GM23338 (cell line): Measurements from ENCODE around the gene TAF4. TPM values are rescaled to one million over a fixed set of nuclear protein-coding genes. Genes with fewer than 3 reads are reported as not detected.

Experiments
- ATAC-seq: fragments of 200-7000 bp; cut with Tn5 transposase; 3 replicates; pipeline ENCODE4 v1.9.1; 2020
- DNase-seq: peaks from one replicate; pipeline ENCODE4 v3.0.0-alpha.2; 2015; ENCODE audit warnings: low spot score
- H2AFZ ChIP-seq: fragments of 200-600 bp; sonication (generic); 2 replicates; pipeline ENCODE4 v1.8.0; 2016; ENCODE audit warnings: antibody characterized with exemption, mild to moderate bottlenecking, moderate library complexity
- H3F3A ChIP-seq: fragments of 200-600 bp; sonication (generic); replicated peaks from 2 replicates; pipeline ENCODE4 v1.8.0; 2017; ENCODE audit warnings: antibody characterized with exemption, mixed run types, low read depth
- H3K27ac ChIP-seq: fragments of 200-600 bp; sonication (generic); 2 replicates; pipeline ENCODE4 v1.6.1; 2016; ENCODE audit warnings: low read depth
- H3K27me3 ChIP-seq: fragments of 200-600 bp; sonication (generic); 2 replicates; pipeline ENCODE4 v1.8.0; 2016; ENCODE audit warnings: mild to moderate bottlenecking, mixed run types, moderate library complexity; ENCODE audit not compliant: insufficient read depth
- H3K36me3 ChIP-seq: fragments of 200-600 bp; sonication (generic); 2 replicates; pipeline ENCODE4 v1.8.0; 2016; ENCODE audit warnings: mild to moderate bottlenecking; ENCODE audit not compliant: insufficient read depth
- H3K4me1 ChIP-seq: fragments of 200-600 bp; sonication (generic); 2 replicates; pipeline ENCODE4 v1.8.0; 2016; ENCODE audit warnings: mild to moderate bottlenecking, moderate library complexity; ENCODE audit not compliant: insufficient read depth
- H3K4me2 ChIP-seq: fragments of 200-600 bp; sonication (generic); 2 replicates; pipeline ENCODE4 v1.7.1; 2017; ENCODE audit warnings: mixed run types
- H3K4me3 ChIP-seq: fragments of 200-600 bp; sonication (generic); 2 replicates; pipeline ENCODE4 v1.6.1; 2016; ENCODE audit warnings: mixed run types
- H3K79me2 ChIP-seq: fragments of 200-600 bp; sonication (generic); replicated peaks from 2 replicates; pipeline ENCODE4 v1.8.0; 2017; ENCODE audit warnings: mild to moderate bottlenecking; ENCODE audit not compliant: insufficient read depth
- H3K9me2 ChIP-seq: fragments of 200-600 bp; sonication (generic); 2 replicates; pipeline ENCODE4 v1.8.0; 2017; ENCODE audit not compliant: insufficient read depth
- H4K20me1 ChIP-seq: fragments of 200-600 bp; sonication (generic); replicated peaks from 2 replicates; pipeline ENCODE4 v1.8.0; 2017; ENCODE audit warnings: mild to moderate bottlenecking; ENCODE audit not compliant: insufficient read depth
- H3K27ac Mint-ChIP-seq: 2 replicates; pipeline ENCODE4 v1.8.0; 2020; ENCODE audit warnings: inconsistent platforms, mild to moderate bottlenecking, moderate library complexity, mixed read lengths
- H3K27me3 Mint-ChIP-seq: 3 replicates; pipeline ENCODE4 v1.8.0; 2022; ENCODE audit warnings: low read depth, mild to moderate bottlenecking, moderate library complexity, mixed read lengths, inconsistent platforms; ENCODE audit not compliant: insufficient read depth, poor library complexity
- H3K36me3 Mint-ChIP-seq: 3 replicates; pipeline ENCODE4 v1.8.0; 2021; ENCODE audit warnings: low read depth, mild to moderate bottlenecking, inconsistent platforms, moderate library complexity, mixed read lengths
- H3K4me1 Mint-ChIP-seq: 3 replicates; pipeline ENCODE4 v1.8.0; 2020; ENCODE audit warnings: mild to moderate bottlenecking, inconsistent platforms, mixed read lengths
- H3K4me3 Mint-ChIP-seq: 3 replicates; pipeline ENCODE4 v1.8.0; 2021; ENCODE audit warnings: moderate library complexity, mild to moderate bottlenecking, inconsistent platforms, mixed read lengths
- H3K9me3 Mint-ChIP-seq: 3 replicates; pipeline ENCODE4 v1.8.0; 2020; ENCODE audit warnings: moderate library complexity, mild to moderate bottlenecking, inconsistent platforms, mixed read lengths
- CREB1 ChIP-seq: fragments of 250-450 bp; sonication (Bioruptor Pico); IDR thresholded peaks from 2 replicates; pipeline ENCODE4 v1.5.0; 2020; ENCODE audit warnings: low read depth, mild to moderate bottlenecking, moderate library complexity
- EZH2 ChIP-seq: fragments of 200-600 bp; sonication (generic); IDR thresholded peaks from one replicate; pipeline ENCODE4 v1.8.0; 2017; ENCODE audit warnings: antibody characterized with exemption, mild to moderate bottlenecking, low read depth; ENCODE audit not compliant: unreplicated experiment
- EZH2phosphoT487 ChIP-seq: fragments of 200-600 bp; sonication (generic); IDR thresholded peaks from one replicate; pipeline ENCODE4 v1.8.1; 2018; ENCODE audit warnings: antibody characterized with exemption; ENCODE audit not compliant: unreplicated experiment
- JUNB ChIP-seq: IDR thresholded peaks from one replicate; pipeline ENCODE4 v1.6.1; 2016; ENCODE audit warnings: antibody characterized with exemption; ENCODE audit not compliant: unreplicated experiment
- NANOG ChIP-seq: IDR thresholded peaks from 2 replicates; pipeline ENCODE4 v1.6.1; 2016; ENCODE audit warnings: antibody characterized with exemption, borderline replicate concordance
- POLR2AphosphoS5 ChIP-seq: IDR thresholded peaks from 2 replicates; pipeline ENCODE4 v1.6.1; 2016; ENCODE audit warnings: antibody characterized with exemption, low read depth
- STAT1 ChIP-seq: IDR thresholded peaks from one replicate; pipeline ENCODE4 v1.6.1; 2016; ENCODE audit warnings: antibody characterized with exemption; ENCODE audit not compliant: unreplicated experiment
- ZNF114 ChIP-seq: fragments of 250-450 bp; sonication (Bioruptor Pico); IDR thresholded peaks from 2 replicates; pipeline ENCODE4 v1.5.0; 2020; ENCODE audit warnings: mild to moderate bottlenecking, moderate library complexity
- ZNF331 ChIP-seq: fragments of 250-450 bp; sonication (Bioruptor Pico); IDR thresholded peaks from 2 replicates; pipeline ENCODE4 v1.5.0; 2020; ENCODE audit warnings: low read depth, mild to moderate bottlenecking, moderate library complexity
- polyA plus RNA-seq: library from polyadenylated mRNA; unstranded; fragments of >200 nt; fragmentation: Nextera tagmentation; extraction: Ambion mirVana; gene quantifications from 2 replicates; pipeline ENCODE4 v1.2.1, GENCODE V29; 2016
- total RNA-seq: library from RNA; depleted of rRNA; stranded (reverse); fragments of >200 nt; shearing (Covaris generic); gene quantifications from 2 replicates; pipeline ENCODE4 v1.2.3, GENCODE V29; 2014
- TF ChIP-seq, protein P1 (sequence below), 2 experiments: fragments of 200-600 bp in 1 of 2; sonication (generic) in 1 of 2; conservative IDR thresholded peaks; 2 replicates each; pipeline versions ENCODE4 v1.5.1 to v1.6.1; 2016 to 2017; ENCODE audit warnings: antibody characterized with exemption in 2 of 2, low read depth in 2 of 2, mild to moderate bottlenecking in 2 of 2, moderate library complexity in 1 of 2
- TF ChIP-seq, protein P2 (sequence below): IDR thresholded peaks from 2 replicates; pipeline ENCODE4 v1.6.1; 2016; ENCODE audit warnings: antibody characterized with exemption
- TF ChIP-seq, protein P3 (sequence below): IDR thresholded peaks from one replicate; pipeline ENCODE4 v1.6.1; 2018; ENCODE audit warnings: antibody characterized with exemption; ENCODE audit not compliant: unreplicated experiment

The TAF4 gene
- total and polyA plus RNA-seq, 2 experiments from 2014 or later: 7.2 to 60.0 TPM

DNA sequence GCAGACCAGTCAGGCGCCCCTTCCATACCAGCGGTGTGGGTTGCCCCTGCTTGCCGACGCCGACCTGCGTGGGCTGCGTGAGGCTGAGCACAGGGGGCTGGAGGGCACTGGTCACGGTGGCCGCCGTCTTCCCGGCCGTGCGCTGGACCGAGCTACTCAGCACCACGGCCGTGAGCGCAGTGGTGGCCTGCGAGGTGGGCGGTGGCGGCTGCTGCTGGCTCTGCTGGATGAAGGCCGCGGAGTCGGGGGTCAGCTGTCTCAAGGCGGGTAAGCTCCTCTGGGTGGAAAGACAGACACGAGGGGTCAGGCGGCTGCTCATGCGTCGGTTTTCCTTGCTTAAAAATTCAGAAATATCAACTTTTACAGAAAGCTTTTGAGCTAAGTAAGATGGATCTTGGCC, 59.2 kb downstream of the TAF4 start (continued):
- TF ChIP-seq, protein P1, sequence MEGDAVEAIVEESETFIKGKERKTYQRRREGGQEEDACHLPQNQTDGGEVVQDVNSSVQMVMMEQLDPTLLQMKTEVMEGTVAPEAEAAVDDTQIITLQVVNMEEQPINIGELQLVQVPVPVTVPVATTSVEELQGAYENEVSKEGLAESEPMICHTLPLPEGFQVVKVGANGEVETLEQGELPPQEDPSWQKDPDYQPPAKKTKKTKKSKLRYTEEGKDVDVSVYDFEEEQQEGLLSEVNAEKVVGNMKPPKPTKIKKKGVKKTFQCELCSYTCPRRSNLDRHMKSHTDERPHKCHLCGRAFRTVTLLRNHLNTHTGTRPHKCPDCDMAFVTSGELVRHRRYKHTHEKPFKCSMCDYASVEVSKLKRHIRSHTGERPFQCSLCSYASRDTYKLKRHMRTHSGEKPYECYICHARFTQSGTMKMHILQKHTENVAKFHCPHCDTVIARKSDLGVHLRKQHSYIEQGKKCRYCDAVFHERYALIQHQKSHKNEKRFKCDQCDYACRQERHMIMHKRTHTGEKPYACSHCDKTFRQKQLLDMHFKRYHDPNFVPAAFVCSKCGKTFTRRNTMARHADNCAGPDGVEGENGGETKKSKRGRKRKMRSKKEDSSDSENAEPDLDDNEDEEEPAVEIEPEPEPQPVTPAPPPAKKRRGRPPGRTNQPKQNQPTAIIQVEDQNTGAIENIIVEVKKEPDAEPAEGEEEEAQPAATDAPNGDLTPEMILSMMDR (conservative IDR thresholded peaks at IDR 0.05; ENCODE audit: low read depth in 2 of 2): no peak

DNA sequence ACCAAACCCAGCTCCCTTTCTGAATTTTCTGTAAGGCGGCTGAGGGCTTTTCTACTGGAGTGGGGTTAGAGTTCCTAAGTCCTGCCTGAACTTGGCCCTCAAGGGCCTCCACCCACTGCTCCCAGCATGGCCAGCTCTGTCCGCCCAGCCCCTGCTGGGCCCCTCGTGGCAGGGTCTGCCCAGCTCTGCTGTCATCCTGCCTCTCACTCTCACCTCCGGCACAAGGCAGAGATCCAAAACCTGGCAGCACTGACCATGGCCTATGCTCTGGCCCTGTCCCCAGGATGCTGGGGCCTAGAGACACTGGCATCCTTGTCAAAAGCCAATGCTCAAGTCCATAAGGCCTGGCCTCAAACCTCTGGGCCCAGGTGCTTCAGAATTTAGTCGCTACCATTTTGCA, 61.1 kb downstream of the TAF4 start:
- H3K36me3 ChIP-seq: peaks cover 18% of the 10 kb centered on the region
- H3K36me3 Mint-ChIP-seq: peaks cover 77% of the 10 kb centered on the region
- TF ChIP-seq CREB1: no peak
- no peak for TF ChIP-seq POLR2AphosphoS5
- TF ChIP-seq ZNF331 (CRISPR knock-in tag): no peak
- TF ChIP-seq NANOG: no peak
- TF ChIP-seq, protein P2, sequence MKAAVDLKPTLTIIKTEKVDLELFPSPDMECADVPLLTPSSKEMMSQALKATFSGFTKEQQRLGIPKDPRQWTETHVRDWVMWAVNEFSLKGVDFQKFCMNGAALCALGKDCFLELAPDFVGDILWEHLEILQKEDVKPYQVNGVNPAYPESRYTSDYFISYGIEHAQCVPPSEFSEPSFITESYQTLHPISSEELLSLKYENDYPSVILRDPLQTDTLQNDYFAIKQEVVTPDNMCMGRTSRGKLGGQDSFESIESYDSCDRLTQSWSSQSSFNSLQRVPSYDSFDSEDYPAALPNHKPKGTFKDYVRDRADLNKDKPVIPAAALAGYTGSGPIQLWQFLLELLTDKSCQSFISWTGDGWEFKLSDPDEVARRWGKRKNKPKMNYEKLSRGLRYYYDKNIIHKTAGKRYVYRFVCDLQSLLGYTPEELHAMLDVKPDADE: no peak
- no peak for TF ChIP-seq ZNF114 (CRISPR knock-in tag)
- TF ChIP-seq, protein P1 (conservative IDR thresholded peaks at IDR 0.05; ENCODE audit: low read depth in 2 of 2): no peak
- TF ChIP-seq, protein P3, sequence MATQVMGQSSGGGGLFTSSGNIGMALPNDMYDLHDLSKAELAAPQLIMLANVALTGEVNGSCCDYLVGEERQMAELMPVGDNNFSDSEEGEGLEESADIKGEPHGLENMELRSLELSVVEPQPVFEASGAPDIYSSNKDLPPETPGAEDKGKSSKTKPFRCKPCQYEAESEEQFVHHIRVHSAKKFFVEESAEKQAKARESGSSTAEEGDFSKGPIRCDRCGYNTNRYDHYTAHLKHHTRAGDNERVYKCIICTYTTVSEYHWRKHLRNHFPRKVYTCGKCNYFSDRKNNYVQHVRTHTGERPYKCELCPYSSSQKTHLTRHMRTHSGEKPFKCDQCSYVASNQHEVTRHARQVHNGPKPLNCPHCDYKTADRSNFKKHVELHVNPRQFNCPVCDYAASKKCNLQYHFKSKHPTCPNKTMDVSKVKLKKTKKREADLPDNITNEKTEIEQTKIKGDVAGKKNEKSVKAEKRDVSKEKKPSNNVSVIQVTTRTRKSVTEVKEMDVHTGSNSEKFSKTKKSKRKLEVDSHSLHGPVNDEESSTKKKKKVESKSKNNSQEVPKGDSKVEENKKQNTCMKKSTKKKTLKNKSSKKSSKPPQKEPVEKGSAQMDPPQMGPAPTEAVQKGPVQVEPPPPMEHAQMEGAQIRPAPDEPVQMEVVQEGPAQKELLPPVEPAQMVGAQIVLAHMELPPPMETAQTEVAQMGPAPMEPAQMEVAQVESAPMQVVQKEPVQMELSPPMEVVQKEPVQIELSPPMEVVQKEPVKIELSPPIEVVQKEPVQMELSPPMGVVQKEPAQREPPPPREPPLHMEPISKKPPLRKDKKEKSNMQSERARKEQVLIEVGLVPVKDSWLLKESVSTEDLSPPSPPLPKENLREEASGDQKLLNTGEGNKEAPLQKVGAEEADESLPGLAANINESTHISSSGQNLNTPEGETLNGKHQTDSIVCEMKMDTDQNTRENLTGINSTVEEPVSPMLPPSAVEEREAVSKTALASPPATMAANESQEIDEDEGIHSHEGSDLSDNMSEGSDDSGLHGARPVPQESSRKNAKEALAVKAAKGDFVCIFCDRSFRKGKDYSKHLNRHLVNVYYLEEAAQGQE: no peak
- no peak for TF ChIP-seq STAT1
- TF ChIP-seq EZH2phosphoT487: no peak
- no peak for TF ChIP-seq JUNB
- no peak for TF ChIP-seq EZH2

More for the DNA sequence above, 61.1 kb downstream of the TAF4 start:
- H3K4me1 ChIP-seq: no peaks in the 10 kb centered on the region
- no peaks in the 10 kb centered on the region for H3F3A ChIP-seq
- Mint-ChIP-seq H3K27ac (no peak overlapping the region), H3K4me1 (no peaks in the 10 kb centered on the region), H3K4me3 (no peak overlapping the region), H3K9me3 (no peaks in the 10 kb centered on the region; the same call in 2 of the 3 replicates), H3K27me3 (peaks cover 6% of the 10 kb centered on the region)
- H3K79me2 ChIP-seq: no peaks in the 10 kb centered on the region
- H3K4me2 ChIP-seq: no peak overlapping the region
- H3K27ac ChIP-seq: no peak overlapping the region
- no peak for DNase-seq
- H4K20me1 ChIP-seq: peaks cover 3% of the 10 kb centered on the region; the same call in 1 of the 2 replicates
- H3K27me3 ChIP-seq: no peaks in the 10 kb centered on the region
- no peak overlapping the region for H2AFZ ChIP-seq
- no peak for ATAC-seq
- H3K9me2 ChIP-seq: no peaks in the 10 kb centered on the region
- H3K4me3 ChIP-seq: no peak overlapping the region
